HG02759 (cell line): Measurements from ENCODE around the gene MCUR1.
"Not testable (repeated sequence)": the region's sequence is repeated elsewhere in the genome, so short reads cannot be mapped to it uniquely, and the experiment has no call there.

Experiments used
- ATAC-seq: cut with Tn5 transposase; IDR thresholded peaks from one replicate; pipeline ENCODE4 v1.9.1; 2021; ENCODE audit warnings: mild to moderate bottlenecking, moderate library complexity; ENCODE audit not compliant: unreplicated experiment

The MCUR1 gene, protein sequence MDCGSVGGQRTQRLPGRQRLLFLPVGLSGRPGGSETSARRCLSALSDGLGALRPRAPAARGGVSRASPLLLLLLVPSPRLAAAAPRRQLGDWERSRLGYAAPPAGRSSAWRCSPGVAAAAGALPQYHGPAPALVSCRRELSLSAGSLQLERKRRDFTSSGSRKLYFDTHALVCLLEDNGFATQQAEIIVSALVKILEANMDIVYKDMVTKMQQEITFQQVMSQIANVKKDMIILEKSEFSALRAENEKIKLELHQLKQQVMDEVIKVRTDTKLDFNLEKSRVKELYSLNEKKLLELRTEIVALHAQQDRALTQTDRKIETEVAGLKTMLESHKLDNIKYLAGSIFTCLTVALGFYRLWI

DNA sequence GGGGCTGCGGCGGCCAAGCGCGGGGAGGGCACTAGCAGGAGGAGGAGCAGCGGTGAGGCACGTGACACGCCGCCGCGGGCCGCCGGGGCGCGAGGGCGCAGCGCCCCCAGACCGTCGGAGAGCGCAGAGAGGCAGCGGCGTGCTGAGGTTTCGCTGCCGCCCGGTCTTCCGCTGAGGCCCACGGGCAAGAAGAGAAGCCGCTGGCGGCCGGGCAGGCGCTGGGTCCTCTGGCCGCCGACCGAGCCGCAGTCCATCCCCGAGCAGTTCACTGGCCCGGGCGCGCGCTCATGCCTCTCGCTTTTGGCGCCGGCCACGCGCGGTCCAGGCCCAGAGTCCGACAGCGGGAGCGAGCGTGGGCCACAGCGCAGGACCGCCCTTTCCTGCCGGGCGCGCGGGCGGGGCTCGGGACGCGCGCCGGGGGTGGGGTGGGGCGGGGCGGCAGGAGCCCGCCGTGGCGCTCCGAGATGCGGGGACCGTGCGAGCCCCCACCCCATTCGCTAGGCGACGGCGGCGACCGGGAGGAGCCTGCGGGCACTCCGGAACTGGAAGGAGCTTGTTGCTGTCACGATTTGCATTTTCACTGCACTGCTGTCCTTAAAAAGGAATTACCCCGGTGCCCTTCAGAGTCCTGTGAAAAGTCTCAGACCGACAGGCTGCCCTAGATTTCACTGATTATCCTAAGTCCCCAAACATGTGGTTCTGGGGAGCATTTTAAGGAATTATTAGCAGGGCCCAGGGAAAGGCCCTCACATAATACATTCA is at the start of gene MCUR1:
Gene MCUR1 (minus strand): TSS at position 382 of the 762 bp plus-strand sequence. CDS start 128 bp downstream, at position 254.
- ATAC-seq: peak; percentile 82

DNA sequence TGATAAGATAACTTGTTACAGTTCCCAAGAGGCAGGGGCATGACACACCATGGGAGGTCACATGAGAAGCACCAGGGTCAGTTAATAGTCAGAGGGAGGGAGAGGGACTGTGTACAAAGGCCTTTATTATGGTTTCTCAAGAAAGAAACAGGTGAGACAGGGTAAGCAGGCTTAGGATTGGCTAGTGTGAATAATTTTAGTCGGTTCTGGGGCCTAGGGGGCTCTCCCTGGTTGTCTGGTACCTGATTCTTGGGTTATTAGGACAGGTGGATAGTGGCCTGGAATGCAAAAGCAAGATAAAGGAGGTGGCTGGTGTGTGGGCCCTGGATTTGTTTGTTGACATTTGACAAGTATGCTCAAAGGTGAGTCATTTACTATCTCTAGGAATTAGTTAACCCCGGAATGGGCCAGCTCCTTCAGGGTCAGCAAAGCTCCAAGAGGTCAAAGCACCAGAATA is 49.4 kb upstream of the MCUR1 start:
- ATAC-seq: no peak

DNA sequence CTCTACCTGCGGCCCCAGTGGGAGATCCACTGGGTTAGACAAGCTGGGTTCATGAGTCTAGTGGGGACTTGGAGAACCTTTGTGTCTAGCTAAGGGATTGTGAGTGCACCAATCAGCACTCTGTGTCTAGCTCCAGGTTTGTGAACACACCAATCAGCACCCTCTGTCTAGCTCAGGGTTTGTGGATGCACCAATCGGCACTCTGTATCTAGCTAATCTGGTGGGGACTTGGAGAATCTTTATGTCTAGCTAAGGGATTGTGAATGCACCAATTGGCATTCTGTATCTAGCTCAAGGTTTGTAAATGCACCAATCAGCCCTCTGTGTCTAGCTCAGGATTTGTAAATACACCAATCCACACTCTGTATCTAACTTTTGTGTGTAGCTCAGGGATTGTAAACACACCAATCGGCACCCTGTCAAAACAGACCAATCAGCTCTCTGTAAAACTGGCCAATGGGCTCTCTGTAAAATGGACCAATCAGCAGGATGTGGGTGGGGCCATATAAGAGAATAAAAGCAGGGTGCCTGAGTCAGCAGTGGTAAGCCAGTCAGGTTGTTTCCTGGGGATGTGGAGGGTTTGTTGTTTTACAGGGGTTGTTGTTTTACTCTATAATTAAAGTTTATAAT is 46.3 kb upstream of the MCUR1 start:
- not testable (repeated sequence) for ATAC-seq

DNA sequence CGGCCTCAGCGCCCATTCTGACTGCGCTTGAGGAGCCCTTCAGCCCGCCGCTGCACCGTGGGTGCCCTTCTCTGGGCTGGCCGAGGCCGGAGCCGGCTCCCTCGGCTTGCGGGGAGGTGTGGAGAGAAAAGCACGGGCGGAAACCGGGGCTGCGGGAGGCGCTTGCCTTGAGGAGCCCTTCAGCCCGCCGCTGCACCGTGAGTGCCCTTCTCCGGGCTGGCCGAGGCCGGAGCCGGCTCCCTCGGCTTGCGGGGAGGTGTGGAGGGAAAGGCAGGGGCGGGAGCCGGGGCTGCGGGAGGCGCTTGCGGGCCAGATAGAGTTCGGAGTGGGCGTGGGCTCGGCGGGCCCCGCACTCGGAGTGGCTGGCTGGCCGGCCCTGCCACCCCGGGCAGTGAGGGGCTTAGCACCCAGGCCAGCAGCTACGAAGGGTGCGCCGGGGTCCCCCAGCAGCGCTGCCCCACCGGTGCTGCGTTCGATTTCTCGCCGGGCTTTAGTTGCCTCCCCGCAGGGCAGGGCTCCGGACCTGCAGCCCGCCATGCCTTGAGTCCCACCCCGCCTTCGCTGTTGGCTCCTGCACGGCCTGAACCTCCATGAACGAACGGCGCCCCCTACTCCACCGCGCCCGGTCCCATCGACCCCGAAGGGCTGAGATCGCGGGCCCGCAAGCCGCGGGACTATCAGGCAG is 45.7 kb upstream of the MCUR1 start:
- no peak for ATAC-seq

DNA sequence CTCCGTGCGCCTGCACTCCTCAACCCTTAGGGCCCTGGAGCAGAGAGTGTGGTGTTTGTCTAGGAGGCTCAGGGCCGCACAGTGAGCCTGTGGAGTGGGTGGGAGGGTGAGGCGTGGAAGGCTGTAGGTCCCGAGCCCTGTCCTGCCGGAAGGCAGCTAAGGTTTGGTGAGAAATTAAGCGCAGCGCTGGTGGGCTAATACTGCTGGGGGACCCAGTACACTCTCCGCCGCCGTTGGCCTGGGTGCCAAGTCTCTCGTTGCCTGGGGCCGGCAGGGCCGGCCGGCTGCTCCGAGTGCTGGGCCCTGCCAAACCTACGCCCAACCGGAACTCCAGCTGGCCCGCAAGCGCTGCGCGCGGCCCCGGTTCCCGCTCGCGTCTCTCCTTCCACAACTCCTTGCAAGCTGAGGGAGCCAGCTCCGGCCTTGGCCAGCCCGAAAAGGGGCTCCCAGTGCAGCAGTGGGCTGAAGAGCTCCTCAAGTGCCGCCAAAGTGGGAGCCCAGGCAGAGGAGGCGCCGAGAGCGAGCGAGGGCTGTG is 40.4 kb upstream of the MCUR1 start:
- no peak for ATAC-seq

DNA sequence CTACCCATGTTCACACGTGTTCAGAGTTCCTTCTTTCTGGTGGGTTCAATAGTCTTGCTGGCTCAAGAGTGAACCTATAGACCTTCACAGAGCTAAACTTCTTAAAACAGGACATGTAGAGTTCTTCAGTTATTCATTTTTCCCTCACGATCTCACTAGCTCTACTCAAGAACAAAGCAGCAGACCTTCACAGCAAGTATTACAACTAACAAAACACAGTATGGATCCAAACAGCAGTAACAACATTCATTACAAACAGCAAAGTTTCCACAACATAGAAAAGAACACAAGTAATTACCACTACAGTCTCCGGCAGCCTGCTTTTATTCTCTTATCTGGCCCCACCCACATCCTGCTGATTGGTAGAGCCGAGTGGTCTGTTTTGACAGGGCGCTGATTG is 39.5 kb upstream of the MCUR1 start:
- no peak for ATAC-seq

DNA sequence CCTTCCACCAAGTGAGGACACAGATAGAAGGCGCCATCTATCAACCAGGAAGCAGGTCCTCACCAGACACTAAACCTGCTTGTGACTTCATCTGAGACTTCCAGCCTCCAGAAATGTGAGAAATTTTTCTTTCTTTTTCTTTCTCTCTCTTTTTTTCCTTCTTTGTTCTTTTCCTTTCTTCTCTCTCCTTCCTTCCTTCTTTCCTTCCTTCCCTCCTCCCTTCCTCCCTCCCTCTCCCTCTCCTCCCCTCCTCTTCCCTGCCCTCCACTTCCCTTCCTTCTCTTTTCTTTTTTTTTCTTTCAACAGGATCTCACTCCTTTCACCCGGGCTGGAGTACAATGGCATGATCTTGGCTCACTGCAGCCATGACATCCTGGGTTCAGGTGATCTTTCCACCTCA is 37.4 kb upstream of the MCUR1 start:
- no peak for ATAC-seq

DNA sequence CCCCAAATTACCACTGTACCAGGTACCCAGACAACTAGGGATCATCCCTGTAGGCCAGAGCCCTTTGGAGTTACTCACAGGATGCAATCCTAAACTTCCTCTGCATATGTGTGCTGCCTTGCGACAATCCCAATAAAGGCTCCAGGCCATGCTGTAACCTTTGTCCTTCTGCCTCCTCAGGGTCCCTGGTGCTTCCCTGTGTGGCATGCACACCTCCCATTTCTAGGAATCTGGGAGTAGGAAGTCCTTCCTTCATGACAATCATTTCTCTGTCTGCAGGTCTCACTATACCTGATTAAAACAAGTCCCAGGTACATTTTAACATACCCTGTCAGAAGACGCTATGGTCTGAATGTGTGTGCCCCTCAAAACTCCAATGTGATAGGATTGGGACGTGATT is 37.0 kb upstream of the MCUR1 start:
- ATAC-seq: no peak

DNA sequence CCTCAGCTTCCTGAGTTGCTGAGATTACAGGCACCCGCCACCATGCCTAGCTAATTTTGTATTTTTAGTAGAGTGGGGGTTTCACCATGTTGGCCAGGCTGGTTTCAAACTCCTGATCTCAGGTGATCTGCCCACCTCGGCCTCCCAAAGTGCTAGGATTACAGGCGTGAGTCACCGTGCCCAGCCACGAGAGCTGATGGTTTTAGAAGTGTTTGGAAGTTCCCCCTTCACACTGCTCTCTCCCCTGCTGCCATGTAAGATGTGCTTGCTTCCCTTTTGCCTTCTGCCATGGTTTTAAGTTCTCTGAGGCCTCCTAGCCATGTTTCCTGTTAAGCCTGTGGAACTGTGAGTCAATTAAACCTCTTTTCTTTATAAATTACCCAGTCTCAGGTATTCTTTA is 36.3 kb upstream of the MCUR1 start:
- ATAC-seq: not testable (repeated sequence)

DNA sequence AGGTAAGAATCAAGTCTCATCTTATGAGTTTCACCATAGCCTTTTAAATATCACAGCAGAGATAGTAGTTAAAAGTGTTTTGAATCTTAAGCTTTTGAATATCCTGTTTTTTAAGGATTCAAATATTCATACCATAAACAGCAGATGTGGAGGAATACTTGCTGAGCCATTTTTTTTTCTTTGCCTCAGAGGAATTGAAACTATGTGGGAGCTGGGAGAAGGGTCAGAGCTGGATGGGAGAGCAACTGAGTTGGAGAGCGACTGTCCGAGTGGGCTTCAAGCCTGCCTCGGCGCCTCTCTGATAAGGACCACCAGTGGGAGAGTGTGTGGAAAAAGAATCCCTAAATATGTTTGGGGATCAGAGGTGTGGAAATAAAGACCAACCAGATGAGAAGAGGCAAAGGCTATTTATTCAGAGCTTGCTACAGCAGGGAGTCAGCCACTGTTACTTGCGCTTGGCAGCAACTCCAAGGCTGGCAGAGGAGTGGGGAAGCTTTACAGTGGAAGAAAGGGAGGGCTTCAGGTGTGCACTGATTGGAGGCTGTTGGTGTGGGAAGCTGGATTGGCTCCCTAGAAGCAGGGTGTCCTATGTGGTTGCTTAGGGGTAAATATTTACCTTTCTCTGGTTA is 34.3 kb upstream of the MCUR1 start:
- ATAC-seq: no peak

DNA sequence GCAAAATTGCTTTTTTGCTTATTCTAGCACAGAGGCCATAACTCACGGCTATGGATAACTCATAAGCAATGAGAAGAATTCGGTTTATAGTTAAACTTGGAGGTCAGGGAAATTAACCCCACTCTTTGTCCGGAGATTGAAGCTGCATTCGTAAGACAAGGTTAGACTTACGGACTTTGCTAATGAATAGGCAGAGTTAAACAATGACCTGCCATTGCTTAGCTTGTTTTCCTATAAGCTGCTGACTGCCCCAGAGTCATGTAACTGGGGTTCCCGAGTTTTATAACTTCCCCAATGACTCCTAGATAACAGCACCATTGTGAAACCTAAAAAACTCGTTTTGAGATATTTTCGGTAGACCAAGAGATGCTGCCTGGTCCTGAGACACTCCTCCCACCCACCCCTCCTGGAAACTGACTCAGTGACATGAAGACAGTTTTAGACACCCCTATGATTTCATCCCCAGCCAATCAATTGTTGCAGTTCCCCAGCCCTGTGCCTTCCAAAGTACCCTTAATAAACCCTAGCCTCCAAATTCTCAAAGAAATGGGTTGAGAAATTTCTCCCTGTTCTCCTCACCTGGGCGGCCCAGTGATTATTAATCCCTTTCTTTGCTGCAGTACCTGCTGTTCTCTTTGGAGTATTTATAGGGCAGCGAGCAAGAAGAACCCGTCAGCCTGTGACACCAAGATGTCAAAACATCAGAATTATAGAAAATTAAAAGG is 33.1 kb upstream of the MCUR1 start:
- ATAC-seq: no peak

DNA sequence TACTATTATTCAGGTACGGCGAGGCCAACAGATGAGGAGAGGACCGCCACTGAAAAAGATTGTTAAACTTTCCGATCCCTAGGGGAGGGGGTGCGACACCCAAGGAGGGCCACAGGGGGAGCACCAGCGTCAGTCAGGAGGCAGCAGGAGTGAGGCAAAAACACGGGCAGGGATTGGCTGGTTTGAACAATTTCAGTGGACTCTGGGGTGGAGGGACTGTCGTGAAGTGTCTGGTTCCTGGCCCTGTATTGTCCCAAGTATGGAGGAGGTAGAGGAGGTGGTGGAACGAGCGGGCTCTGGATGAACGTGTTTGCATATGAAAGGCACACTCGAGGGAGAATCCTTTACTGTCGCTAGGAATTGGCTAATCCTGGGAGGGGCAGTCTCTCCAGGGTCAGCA is 32.5 kb upstream of the MCUR1 start:
- ATAC-seq: no peak

DNA sequence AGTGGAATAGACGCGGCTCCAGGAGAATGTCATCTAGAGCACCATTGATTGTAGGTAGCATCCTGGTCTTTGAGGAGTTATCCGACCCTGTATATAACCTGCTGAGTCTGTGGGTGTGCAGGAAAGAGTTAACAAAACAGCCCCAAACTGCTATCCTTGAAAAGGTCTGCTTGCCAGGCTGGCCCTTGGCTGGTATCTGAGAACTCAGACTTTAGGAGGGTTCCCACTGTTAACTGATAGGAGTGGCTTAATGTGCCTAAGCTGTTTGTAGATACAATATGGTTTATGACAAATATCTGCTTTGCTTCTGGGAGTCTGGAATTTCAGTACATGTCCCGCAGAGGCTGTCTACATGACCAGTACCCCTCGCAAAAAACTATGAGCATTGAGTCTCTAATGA is 27.6 kb upstream of the MCUR1 start:
- no peak for ATAC-seq

DNA sequence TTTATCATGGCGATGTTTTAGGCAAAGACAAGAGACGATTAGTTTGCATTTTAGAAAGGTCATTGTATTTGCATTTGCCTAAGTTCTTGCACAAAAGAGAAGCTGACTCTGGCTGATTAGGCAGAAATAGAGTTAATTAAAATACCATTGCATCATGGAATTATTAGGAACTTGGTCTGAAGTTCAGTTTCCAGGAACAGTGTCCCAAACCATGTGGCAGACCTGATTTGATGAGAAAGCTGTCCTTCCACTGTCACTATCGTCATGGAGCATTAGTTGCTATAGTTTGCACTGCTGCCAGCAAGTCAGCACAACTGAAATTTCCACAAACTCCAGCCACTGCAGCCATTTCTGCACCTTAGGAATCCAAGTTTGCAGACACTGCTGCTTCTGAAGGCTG is 24.3 kb upstream of the MCUR1 start:
- ATAC-seq: no peak

DNA sequence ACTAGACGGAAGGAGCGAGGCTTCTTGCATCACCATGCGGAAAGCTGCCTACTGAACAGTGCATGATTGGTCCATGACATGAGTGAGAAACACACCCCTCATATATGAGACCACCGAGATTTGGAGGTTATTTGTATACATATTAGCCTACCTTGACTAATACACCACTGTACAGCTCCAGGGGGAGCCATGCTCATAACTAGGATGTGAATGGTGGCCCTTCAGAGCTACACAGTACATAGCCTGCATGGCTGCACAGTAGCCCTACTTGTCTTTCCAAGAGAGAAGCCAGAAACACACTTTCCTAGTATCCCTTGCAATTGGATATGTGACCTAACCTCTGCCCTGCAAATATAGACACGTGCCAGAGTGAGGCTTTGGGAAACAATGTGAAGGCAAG is 21.8 kb upstream of the MCUR1 start:
- ATAC-seq: no peak

DNA sequence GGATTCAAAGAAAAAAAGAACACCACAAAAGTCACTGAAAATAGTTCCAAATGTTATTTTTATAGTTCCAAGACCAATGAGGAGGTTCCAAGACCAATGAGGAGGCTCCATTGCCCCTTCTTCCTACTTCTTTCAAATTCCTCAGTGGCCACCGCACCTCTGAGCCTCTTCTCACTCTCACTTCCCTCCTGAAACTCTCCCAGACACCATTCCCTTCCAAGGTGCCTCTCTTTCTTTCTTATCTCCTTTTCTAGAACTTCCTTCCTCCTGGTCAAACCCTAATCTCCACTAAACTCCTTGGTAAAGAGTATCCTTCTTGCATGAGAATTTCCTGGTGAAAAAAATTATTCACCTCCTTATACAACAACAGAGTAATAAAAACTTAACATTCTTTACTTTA is 20.4 kb upstream of the MCUR1 start:
- ATAC-seq: no peak

DNA sequence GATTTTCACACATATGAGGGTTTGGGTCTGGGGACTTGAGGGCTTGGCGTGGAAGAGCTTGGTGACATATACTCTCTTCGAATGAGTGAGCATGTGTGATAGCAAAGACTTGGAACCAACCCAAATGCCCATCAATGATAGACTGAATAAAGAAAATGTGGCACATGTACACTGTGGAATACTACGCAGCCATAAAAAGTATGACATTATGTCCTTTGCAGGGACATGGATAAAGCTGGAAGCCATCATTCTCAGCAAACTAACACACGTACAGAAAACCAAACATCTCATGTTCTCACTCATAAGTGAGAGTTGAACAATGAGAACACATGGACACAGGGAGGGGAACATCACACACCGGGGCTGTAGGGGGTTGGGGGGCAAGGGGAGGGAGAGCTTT is 19.7 kb upstream of the MCUR1 start:
- not testable (repeated sequence) for ATAC-seq

DNA sequence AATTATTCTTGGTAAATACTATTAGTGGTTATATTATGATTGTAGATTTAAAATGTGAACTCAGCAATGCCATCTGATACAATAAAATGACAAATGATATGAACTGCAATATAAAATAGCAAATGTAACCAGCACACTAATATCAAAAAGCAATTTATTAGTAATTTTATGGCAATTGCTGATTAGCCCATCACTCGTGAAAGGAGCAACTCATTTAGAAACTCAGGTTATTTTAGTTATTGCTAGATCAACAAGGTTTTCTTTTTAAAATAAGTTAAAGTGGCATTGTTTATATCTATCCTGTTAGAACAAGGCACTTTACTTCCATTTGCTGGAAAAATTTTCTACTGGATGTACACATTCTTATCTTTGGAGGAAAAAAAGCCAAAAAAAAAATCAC is 18.4 kb upstream of the MCUR1 start:
- ATAC-seq: no peak

DNA sequence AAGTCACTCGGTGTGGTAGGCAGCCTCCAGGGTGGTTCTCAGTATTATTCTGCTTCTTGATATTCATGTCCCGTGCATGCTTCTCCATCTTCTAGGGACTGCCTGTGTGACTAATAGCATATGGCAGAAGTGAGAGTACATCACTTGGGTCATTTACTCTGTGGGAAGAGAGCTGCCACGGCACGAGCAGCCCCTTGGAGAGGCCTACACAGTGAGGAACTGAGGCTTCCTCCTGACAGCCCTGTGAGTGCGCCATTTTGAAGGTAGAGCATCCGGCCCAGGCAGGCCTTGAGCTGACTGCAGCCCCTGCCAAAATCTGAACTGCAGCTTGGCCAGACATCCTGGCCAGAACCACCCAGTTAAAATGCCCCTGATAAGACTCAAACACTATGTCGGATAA is 17.3 kb upstream of the MCUR1 start:
- peak; percentile 83 for ATAC-seq

DNA sequence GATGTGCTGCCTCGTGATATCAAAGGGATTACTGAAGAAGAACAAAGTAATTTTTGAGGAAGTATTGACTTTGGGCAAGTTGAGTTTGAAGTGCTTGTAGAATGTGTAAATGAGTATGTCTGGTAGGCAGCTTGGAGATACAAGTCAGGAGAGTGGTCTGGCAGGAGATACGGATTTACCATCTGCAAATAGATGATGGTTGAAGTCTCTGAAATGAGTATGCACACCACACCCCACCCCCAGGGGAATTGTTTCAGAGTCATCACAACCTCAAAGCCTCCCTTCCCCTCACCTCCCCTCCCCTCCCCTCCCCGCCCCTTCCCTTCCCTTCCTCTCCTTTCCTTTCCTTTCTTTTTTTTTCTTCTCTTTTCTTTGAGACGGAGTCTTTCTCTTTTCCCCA is 16.4 kb upstream of the MCUR1 start:
- no peak for ATAC-seq
